ENCODE data around the gene CEP250.
A peak's percentile ranks its signal among the peaks of the same experiment; 100 is the strongest.
"Not testable (repeated sequence)": the region's sequence is repeated elsewhere in the genome, so short reads cannot be mapped to it uniquely, and the experiment has no call there.

Gene CEP250

DNA sequence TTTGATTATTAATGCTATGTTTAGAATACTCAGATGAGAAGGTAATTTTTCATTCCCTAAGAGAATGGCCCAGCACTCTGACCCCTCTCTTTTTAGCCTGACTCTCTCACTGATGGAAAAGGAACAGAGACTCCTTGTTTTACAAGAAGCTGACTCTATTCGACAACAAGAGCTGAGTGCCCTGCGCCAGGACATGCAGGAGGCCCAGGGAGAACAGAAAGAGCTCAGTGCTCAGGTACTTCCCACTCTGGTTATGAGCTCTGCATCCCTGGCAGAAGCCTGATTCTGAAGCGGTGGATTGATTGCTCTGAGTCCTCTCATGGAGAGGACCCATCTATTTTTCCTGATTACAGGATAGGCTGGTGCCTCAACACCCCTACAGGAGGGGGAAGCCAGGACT is 41.1 kb downstream of the CEP250 start:
- no peak for DNase-seq

DNA sequence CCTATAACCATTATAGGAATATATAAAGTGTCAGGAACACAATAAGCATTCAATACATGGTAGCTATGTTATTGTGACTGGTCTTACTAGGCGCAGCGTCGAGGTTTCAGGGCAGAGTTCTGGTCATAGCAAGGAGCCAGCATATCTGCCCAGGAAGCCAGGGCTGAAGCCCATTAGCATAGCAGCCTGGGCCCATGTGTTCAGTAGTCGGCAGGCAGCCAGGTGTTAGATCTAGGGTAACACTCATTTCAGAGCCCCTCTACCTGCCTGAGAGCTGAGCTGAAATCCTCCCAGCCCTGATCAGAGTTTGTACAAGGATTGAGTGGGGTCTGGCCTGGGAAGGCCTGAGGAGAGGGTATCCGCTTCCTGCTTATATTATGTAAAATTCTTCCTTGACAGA is 41.9 kb downstream of the CEP250 start:
- DNase-seq: no peak

DNA sequence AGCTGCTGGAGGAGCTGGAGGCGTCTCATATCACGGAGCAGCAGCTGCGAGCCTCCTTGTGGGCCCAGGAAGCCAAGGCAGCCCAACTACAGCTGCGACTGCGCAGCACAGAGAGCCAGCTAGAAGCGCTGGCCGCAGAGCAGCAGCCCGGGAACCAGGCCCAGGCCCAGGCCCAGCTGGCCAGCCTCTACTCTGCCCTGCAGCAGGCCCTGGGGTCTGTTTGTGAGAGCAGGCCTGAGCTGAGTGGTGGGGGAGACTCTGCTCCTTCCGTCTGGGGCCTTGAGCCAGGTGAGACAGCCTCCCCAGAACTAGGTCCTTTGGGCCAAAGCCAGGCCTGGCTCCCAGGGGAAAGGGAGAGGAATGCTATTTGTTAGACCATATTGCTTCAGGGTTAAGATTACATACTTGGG is 42.4 kb downstream of the CEP250 start:
- DNase-seq: no peak

- DNase-seq: no peak
Observed at GRCh38 chr20:35499271-35499670, 43.9 kb downstream of the CEP250 start.

GRCh38 chr20:35502352-35502751 is 47.0 kb downstream of the CEP250 start:
- no peak for DNase-seq

GRCh38 chr20:35503281-35503680 is 47.9 kb downstream of the CEP250 start:
- no peak for DNase-seq

DNA sequence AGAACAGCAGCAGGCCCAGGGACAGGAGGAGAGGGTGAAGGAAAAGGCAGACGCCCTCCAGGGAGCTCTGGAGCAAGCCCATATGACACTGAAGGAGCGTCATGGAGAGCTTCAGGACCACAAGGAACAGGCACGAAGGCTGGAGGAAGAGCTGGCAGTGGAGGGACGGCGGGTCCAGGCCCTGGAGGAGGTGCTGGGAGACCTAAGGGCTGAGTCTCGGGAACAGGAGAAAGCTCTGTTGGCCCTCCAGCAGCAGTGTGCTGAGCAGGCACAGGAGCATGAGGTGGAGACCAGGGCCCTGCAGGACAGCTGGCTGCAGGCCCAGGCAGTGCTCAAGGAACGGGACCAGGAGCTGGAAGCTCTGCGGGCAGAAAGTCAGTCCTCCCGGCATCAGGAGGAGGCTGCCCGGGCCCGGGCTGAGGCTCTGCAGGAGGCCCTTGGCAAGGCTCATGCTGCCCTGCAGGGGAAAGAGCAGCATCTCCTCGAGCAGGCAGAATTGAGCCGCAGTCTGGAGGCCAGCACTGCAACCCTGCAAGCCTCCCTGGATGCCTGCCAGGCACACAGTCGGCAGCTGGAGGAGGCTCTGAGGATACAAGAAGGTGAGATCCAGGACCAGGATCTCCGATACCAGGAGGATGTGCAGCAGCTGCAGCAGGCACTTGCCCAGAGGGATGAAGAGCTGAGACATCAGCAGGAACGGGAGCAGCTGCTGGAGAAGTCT is 48.6 kb downstream of the CEP250 start:
- DNase-seq: no peak

- DNase-seq: no peak
Observed at GRCh38 chr20:35504751-35505150, 49.4 kb downstream of the CEP250 start.

- DNase-seq: no peak
Observed at GRCh38 chr20:35506179-35506578, 50.8 kb downstream of the CEP250 start.

- no peak for DNase-seq
Observed at GRCh38 chr20:35506872-35507638, 51.7 kb downstream of the CEP250 start.

- DNase-seq: no peak
Observed at GRCh38 chr20:35508493-35509218, 53.3 kb downstream of the CEP250 start.

DNA sequence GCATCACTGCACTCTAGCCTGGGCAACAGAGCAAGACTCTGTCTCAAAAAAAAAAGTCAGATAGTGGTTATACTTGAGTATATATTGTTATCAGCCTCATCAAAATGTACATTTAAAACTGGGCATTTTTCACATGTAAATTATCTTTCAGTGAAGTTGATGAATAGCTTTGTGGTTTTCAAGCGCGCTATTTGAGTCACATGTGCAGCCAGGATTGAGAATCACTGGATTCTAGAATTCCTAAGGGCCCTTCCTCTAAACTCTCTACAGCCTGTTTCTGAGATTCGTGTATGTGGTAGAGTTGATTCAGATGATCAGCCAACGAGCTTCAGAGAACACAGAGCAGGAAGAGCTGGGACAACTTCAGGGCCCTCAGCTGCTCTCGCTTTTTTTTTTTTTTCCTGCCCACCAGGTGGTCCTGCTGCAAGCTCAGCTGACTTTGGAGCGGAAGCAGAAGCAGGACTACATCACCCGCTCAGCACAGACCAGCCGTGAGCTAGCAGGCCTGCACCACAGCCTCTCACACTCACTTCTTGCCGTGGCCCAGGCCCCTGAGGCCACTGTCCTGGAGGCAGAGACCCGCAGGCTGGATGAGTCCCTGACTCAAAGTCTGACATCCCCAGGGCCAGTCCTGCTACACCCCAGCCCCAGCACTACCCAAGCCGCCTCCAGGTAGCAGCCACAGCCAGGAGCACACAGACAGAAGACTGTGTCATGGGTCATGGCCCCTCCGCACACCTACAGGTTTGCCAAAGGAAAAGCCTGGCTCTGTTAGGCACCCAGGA is 55.7 kb downstream of the CEP250 start:
- no peak for DNase-seq

DNA sequence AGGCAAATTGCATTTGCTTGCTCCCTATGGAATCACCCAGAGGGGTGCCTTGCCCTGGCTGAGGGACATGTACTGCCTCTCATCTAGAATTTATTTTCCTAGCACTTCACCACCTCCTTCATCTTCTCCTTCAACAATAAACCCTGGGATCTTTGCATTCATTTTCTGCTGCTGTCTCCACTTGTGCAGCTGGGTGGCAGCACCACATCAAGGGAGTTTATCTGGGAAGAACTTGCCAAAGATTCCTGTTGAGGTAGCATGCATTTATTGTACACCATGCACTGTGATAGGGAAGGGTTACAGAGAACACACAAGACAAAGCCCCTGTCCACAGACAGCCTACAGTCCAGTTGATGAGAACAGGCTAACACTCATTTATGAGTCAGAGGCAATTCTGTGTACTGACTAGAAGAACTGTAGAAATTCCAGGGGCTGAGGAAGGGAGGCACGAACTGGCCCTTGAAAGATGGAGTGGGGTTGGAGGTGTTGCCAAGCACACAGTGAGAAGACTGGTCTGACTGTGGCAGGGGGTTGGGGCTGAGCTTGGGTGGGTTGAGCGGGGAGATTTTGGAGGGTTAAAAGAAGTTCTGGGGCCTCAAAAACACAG is 56.5 kb downstream of the CEP250 start:
- DNase-seq: no peak

- DNase-seq: no peak
Observed at GRCh38 chr20:35514371-35514932, 59.1 kb downstream of the CEP250 start.

DNA sequence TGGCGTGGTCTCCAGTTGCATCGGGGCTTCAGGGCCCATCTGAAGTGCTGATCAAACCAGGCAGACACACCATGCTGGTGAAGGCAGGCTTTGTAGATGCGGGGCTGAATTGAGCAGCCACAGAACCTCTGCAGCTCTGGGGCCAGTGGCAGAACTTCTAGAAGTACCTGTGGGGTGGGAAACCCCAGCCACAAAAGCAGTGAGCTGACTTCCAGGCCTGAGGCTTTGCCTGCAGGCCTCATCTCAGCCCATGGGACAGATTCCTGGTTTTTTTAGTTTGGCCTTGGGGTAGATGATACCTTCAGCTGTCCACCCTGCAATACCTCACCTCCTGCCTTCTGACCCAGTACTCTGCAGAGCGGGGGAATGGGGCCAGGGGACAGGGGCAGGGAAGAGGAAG is 59.9 kb downstream of the CEP250 start:
- DNase-seq: no peak

- peak; percentile 86 for DNase-seq
Observed at GRCh38 chr20:35515949-35516645, 60.7 kb downstream of the CEP250 start.

DNA sequence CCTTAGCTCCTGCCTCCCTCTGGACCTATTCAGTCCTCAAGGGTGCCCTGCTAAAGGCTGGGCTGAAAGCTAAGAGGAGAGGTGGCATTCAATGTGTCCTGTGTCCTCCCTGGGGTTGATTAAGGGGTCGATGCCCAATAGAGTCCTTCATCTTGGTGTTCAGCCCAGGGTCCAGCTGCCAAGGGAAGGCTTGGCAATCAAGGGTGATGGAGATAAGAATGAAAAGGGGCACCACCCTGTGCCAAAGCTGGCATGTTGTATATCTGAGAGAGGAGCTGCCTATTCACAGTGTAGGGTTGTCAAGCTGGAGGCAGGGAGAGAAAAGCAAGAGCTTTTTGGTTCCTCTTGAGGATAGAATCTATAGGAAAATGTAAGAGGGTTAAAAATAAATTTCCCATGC is 61.7 kb downstream of the CEP250 start:
- DNase-seq: no peak

DNA sequence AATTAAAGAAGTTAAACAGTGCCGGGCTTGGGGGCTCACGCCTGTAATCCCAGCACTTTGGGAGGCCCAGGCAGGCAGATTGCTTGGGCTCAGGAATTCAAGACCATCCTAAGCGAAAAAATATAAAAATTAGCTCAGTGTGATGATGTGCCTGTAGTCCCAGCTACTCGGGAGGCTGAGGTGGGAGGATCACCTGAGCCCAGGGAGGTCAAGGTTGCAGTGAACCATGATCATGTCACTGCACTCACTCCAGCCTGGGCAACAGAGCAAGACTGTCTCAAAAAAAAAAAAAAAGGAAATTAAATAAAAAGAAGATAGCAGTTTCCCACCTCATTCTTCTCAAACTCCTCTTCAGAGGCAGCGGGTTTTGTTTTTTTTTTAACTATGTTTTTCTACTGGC is 62.4 kb downstream of the CEP250 start:
- DNase-seq: not testable (repeated sequence)

DNA sequence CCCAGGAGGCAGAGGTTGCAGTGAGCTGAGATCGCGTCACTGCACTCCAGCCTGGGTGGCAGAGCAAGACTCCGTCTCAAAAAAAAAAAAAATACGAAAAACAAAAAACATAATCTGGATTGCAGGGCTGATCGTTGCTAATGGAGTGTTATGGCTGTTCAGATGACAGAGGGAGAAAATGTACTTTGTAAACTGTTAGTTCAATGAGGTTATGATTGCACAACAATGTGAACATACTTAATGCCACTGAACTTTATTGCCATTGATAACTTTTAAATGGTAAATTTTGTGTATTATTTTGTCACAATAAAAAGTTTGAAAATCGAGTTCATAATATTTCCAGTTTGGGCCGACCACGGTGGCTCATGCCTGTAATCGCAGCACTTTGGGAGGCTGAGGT is 63.6 kb downstream of the CEP250 start:
- no peak for DNase-seq

DNA sequence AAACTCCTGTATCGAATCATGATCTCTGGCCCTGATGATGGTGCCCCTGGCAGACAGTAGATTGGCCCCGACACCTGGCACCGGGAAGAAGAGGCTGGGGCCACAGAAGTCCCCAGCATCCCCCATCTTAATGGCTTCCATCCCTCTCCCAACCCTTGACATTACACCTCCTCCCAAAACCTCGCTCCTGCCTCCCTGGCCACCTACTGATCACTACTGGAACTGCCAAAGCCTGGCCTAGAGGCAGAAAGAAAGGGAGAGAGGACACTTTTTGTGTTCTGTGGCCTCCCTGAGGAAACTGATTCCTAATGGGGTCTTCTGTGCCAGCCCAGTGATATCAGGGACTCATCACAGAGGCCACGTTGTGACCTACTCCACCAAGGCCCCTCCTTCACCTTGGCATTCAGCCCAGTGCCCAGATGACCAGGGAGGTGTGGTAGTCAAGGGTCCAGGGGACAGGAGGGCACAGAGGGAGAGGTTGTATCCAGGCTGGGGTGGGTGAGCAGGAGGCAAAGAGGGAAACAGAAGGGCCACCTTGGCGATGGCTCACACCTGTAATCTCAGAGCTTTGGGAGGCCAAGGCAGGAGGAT is 68.0 kb downstream of the CEP250 start:
- no peak for DNase-seq

GRCh38 chr20:35525639-35526038 is 70.2 kb downstream of the CEP250 start:
- no peak for DNase-seq

Measured in islet precursor cell (in vitro differentiated cells).